ENCODE data around the gene ANP32B. TPM values are rescaled to one million over a fixed set of nuclear protein-coding genes. Genes with fewer than 3 reads are reported as not detected.
"Not testable (repeated sequence)": the region's sequence is repeated elsewhere in the genome, so short reads cannot be mapped to it uniquely, and the experiment has no call there.

Gene ANP32B
- total RNA-seq, 1 donor from 2014 or later = 90.5 TPM

DNA sequence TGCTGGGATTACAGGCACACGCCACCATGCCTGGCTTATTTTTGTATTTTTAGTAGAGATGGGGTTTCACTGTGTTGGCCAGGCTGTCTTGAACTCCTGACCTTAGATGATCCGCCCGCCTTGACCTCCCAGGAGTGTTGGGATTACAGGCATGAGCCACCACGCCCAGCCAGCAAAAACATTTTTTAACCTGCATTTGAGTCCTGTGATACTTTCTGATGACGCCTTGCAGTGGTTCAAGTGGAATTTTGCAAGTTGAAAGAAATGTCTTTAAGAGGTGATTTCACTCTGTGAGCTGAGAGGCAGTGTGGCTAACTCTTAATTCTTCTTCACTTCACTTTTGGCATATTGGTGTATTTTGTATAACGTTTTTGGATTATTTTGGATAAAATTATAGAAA is 9.1 kb downstream of the ANP32B start:
- no peak for DNase-seq (ENCODE audit: low spot score)

DNA sequence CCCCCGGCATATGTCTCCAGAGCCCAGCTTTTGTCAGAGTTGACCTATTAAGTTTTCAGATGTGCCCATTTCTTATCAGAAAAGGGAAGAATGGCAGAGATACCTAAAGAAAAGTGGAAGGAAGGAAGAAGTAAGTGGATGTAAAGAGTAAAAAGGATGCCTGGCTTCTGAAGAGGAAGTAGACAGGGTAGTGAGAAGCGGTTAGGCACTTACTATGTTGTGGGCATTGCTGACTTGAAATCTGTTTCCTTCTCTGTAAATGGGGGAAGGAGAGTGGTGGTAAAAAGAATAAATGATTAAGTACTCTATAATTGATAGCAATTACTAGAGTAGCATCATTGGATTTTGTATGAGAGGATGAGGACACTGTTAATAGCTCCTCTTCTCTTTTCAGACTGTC is 9.9 kb downstream of the ANP32B start:
- no peak for DNase-seq (ENCODE audit: low spot score)

DNA sequence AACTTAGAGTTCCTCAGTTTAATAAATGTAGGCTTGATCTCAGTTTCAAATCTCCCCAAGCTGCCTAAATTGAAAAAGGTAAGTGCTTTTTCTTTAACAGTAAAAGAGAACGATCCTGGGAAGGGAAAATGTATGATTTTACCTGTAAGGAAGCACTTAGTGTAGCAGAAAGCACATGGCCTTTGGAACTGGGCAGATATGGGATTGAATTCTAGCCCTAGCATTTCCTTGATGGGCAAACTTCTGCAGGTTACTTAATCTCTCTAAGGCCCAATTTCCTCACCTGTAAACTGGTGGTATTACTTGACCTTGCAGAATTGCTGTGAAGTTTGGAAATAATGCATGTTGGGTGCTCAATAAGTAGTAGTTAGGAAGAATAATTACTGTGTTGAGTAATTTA is 11.6 kb downstream of the ANP32B start:
- DNase-seq (ENCODE audit: low spot score) = no peak

DNA sequence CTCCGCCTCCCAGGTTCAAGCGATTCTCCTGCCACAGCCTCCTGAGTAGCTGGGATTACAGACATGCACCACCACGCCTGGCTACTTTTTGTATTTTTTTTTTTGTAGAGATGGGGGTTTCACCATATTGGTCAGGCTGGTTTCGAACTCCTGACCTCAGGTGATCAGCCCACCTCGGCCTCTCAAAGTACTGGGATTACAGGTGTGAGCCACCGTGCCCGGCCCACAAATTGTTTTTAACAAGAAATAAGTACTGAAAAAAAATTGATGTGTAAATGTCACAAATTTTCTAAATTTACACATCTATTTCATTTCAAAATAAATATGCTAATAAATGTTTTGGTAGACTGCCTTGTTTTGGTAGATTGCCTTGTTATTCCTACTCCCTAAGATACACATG is 13.5 kb downstream of the ANP32B start:
- DNase-seq (ENCODE audit: low spot score) = not testable (repeated sequence)

DNA sequence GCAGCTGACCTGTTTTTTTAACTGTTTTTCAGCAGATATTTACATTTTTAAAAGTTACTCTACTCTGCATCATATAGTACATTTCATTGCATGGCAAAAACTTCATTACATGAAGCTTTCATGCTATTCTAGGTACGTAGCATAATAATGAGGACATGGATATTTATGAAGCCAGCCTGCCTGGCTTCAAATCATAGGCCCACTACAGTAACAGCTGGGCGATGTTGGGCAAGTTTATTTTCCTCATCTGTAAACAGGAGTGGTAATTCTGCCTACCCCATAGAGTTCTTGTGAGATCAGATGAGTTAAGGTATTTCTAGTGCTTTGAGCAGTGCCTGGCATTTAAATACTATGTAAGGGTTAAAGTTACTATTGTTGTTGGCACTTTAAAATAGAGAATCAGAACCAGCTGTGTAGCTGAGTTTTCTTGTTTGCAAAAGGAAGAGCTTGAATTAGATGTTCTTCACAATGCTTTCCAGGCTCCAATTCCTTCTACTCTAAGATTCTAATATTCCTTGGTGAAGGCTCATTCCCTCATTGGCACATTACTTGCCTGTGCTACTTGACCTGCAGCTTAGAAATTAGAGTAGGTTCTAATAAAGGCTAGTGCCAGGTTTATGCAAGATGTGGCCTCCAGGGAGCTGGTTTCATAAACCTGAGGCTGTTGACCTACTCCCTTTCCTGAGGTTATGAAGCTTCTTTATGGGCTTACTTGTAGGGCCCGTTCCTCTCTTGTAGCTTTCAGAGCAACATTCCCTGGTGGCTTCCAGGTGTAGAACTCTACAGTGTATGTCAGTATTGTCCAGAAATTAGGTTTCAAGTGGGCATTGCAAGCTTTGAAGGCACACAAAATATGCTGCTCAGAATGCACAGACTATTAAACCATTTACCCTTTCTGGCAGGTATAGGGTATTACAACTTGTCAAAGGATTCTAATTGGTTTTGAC is 14.5 kb downstream of the ANP32B start:
- DNase-seq (ENCODE audit: low spot score) = no peak

DNA sequence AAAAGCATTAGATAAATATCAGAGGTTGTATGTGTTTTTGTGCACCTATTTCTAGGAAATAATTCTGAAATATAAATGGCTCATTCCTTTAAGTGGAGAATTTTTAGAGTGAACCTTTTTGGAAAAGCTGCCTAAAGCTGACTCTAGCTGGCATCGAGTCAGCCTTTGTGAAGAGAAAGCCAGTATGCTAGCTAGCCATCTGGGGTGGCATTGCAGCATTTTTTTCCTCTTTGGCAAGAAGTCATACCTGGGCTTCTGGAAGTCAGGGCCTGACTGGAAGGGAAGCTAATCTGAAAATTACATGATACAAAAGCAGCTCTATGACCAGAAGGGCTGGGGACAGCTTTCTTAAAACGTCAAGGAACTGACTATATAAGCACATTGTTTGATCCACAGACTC is 19.7 kb downstream of the ANP32B start:
- no peak for DNase-seq (ENCODE audit: low spot score)

DNA sequence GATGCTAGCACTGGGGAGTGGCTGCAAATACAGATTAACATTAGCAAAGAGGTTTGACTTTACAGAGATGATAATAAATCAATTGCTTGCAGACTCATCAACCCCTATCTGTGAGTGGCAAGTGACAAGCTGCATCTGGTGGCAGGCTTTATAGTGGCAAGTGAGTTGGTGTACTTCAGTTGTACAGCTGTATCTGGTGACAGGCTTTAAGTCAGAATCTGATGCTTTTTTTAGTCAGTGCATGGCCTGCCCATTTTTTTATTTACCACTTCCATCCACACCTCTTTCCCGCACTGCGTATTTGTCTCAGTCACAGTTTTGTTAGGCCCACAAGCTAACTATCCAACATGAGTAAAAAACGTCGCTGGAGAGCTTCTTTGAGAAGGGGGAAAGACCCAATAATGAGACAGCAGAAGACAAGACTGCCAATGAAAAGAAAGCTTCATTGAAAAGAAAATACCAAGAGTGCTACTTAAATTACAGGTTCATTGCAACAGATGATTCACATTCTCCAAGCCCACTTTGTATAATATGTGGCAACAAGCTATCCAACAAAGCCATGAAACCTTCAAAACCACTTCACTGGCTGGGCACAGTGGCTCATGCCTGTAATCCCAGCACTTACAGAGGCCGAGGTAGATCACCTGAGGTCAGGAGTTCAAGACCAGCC is 23.1 kb downstream of the ANP32B start:
- no peak for DNase-seq (ENCODE audit: low spot score)

DNA sequence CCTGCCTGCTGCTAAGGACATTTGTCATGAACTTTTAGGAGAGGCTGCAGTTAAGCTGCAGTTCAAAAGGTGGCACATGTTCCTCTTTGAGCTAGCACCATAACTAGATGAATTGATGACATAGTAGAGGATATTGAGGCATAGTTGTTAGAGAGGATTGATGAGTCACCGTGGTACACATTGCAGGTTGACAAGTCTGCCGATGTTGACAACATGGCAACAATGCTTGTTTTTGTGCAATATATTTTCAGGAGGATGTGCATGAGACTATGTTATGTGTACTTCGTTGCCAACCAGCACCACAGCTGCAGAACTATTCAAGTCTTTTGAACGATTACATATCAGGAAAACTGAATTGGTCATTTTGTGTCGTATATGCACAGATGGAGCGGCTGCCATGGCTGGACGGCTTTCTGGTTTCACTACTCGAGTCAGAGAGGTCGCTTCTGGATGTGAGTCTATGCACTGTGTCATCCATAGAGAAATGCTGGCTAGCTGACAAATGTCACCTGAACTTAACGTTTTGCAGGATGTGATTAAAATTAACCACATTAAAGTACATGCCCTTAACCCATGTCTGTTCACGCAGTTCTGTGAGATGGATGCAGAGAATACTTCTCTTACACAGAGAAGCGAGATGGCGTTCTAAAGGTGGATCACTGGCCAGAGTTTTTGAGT is 24.2 kb downstream of the ANP32B start:
- no peak for DNase-seq (ENCODE audit: low spot score)

DNA sequence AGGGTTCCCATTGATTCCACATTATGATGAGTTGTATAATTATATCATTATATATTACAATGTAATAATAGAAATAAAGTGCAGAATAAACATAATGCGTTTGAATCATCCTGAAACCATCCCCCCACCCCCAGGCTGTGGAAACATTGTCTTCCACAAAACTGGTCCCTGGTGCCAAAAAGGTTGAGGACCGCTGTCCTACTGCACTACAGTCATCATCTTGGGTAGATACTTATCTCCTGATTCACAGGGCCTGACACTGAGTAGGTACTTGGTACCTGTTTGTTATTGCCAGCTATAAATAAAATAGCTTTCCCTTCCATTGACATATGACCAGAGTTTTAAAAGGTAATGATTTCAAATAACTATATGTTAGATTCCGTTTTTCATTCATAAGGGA is 25.6 kb downstream of the ANP32B start:
- DNase-seq (ENCODE audit: low spot score) = no peak

DNA sequence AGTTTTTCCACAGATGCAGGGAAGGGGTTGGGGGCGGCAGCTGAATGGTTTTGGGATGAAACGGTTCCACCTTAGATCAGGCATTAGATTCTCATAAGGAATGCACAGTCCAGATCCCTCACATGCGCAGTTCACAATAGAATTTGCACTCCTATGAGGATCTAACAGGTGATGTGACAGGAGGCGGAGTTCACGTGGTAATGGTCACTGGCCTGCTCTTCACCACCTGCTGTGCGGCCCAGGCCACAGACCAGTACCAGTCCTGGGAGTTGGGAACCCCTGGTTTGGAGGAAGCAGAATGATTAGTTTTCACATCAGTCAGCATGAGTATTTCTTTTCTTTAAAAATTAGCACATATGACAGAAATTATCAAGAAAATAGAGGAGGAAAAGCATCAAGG is 26.3 kb downstream of the ANP32B start:
- DNase-seq (ENCODE audit: low spot score) = no peak

DNA sequence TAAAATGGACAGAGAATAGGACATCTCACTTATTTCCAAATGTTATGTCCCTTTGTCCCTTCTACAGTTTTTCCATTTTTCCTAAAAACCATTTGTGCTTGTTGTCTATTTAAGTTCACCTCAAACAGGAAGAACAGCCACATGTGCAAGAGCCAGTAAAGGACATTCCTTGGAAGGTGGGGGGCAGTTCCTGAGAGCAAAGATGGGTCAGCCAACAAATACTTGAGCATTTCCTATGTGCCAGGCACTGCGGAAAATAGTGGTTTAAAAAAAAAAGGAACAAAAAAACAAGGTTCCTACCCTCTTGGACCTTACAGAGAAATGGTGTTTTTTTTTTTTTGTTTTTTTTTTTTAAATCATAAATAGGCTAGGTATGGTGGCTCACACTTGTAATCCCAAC is 26.8 kb downstream of the ANP32B start:
- no peak for DNase-seq (ENCODE audit: low spot score)

DNA sequence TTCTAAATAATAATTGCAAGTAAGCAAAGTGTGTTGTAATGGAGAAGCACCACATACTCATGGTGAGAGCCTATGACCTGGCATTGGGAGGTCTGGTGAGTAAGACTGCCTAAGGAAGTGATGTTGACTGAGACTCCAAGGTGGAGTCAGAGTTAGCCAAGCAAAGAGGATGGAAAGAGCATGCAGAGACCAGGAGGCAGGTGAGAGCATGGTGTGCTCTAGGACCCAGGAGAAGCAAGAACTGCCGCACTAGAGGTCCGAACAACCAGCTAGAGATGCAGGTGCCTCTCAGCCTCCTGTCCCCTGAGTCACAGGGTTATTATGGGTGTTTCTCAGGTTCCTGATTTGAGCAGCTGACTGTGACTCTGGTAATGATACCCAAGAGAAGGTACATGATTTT is 27.3 kb downstream of the ANP32B start:
- no peak for DNase-seq (ENCODE audit: low spot score)

DNA sequence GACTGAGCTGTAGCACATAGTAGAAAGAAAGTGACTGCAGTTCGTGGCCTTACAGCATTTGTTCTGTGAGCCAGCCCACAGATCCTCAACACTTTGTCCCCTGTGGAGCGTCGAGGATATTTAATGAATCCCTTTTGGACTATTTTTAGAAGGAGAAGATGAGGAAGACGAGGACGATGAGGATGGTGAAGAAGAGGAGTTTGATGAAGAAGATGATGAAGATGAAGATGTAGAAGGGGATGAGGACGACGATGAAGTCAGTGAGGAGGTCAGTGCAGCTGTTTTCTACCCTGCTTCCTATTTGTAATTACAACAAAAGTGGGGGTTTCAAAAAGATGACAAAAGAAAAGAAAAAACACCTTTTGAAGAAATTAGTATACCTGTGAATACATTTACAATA is 28.0 kb downstream of the ANP32B start:
- no peak for DNase-seq (ENCODE audit: low spot score)

DNA sequence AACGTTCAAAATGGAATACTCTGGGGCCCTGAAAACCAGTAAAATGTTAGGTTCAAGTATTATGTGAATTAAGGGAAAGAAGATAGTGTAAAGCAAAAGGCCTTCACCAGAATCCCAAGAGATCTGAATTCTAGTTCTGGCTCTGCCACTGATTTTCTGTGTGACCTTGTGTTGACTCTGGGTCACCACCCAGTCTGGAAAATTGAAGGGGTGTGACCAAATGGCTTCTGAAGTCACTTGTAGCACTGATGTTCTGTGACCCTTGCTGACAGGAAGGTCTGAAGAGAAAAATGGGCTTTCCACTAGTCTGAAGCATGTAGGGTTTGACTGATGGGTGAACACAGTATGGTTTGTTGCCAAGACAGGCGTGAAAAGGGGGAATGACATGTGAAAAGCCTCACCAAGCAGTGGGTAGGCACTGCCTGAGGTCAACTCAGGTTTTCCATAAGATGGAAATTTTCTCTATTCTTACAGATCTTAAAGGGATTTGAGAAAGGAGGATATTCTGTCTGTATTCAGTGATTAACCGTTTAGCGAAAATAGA is 33.1 kb downstream of the ANP32B start:
- no peak for DNase-seq (ENCODE audit: low spot score)

DNA sequence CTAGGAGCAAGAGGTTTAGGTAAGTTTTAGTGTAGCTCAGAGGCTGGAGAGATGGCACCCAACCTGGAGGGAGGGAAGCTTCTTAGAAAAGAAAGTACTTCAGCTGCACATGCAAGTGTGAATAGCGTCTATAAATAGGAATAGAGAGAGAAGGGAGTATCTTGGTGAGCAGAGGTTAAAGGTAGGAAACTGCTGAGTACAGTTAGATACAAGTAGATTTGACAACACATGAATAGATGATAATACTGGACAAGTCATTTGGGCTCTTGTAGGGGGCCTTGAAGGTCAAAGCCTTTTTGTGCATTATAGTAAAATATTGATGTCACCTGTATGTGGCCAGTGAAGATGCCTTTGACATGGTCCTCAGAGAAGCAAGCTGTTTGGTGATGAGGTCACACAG is 34.2 kb downstream of the ANP32B start:
- DNase-seq (ENCODE audit: low spot score) = no peak

DNA sequence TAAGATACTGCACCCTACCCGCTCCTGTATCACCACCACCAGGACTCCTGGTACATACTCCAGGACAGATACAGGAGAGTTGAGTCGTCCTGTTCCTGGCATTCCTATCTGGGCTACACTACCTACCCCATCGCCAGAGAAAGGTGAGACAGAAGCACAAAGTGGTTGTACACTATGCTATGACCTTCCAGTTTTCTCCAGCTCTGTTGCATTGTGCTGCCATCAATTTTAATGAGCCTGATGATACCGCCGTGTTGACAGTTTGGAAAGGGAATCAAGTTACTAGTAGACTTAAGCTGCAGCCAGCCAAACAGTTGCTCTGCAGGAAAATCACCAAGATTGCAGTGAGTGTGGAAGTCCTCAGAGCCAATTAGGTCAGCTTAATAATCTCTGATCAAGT is 35.2 kb downstream of the ANP32B start:
- DNase-seq (ENCODE audit: low spot score) = no peak

DNA sequence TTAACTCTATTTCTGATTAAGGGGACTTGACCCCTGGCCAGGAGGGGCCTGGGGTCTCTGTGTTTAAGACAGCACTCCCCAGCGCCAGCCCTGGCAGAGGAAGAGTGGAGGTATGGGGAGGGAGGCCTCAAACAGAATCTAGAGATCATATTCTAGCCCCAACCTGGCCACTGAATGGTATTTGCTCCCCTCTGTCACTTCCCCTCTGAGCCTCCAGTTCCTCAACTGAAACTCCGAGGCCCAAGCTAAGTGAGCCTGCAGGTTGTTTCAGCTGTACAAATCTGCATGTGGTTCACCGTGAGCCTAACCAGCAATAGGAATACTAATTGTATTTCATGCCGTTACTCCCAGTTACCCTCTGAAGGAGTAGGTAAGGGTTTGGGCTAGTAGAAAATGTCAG is 36.0 kb downstream of the ANP32B start:
- DNase-seq (ENCODE audit: low spot score) = no peak

DNA sequence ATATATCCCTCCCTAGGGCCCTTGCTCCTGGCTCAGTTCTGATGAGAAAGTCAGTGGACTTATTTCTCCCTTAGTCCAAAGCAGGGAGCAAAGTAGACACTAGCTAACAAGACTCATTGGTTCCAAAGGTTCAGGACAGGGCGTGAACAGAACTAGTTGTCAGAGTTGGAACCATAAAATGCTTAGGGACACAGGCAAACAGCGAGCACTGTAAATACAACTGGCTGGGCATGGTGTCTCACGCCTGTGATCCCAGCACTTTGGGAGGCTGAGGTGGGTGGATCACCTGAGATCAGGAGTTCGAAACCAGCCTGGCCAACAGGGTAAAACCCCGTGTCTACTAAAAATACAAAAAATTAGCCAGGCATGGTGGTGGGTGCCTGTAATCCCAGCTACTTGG is 36.7 kb downstream of the ANP32B start:
- DNase-seq (ENCODE audit: low spot score) = not testable (repeated sequence)

DNA sequence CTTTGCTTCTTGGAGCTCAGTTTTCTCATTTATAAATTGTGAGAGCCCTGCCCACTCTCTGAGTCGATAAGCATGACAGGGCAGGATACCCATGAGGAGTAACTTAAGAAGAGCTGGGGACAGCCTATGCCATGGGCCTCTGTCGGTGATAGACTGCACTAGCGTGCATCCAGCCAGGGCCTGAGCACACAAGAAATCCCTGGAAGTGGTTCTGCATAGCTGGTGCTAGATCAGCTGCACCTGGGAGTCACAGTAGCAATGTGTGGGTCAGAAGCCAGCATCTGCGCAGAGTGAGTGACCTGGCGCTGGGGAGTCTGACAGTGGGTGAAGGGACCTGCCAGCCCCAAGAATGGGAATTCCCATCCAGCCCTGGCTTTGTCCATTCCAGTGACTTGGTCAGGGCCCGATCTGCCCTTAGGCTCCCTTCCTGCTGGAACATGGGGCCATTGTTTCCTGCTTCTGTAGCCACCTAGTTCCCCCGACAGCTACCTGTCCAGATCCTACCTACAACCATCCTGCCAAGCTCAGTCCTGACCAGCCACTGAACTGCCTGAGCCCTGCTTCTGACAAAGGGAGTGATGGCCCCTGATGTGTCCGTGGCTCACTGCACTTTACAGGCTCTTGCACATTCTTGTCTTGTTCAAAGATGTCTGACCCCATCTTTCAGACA is 37.5 kb downstream of the ANP32B start:
- no peak for DNase-seq (ENCODE audit: low spot score)

DNA sequence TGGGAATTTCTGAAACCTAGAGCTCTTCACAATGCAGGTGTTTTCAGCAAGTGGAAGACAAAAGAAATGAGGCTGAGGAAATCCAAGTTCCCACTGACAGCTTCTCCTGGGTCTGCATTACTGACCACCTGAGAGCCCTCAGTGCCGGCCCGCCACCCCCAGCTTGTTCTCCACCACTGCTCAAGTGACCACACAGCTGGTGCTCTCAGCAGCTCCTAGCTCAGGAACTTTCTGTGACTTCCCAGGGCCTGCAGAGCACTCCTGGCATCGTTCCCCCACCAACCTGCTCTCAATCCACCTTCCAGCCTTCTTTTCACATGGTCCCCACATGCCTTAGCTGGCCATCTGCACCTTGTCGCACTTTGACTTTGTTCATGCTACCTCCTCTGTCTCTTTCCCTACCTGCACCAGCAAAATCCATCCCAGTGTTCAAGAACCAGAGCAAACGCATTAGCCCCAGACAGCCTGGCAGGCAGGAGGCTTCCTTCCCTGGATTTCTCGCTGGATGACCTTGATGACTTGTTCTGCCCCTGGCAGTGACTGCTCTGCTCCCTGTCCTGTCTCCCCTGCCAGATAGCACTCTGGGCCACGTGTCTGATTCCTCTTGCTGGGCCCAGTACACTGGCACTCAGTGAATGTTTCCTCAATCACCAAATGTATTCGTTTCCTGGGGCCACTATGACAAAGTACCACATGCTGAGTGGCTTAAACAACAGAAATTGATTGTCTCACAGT is 38.3 kb downstream of the ANP32B start:
- no peak for DNase-seq (ENCODE audit: low spot score)

DNA sequence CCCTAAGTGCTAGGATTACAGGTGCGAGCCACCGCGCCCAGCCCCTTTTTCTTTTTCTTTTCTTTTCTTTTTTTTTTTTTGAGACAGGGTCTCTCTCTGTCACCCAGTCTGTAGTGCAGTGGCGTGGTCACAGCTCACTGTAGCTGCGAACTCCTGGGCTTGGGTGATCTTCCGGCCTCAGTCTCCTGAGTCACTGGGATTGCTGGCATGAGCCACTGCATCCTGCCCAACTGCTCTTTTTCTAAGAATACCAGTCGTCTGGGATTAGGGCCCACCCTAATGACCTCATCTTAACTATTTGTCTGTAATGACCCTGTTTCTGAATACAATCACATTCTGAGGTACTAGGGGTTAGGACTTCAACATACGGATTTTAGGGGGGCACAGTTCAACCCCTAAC is 39.3 kb downstream of the ANP32B start:
- no peak for DNase-seq (ENCODE audit: low spot score)
